ENCODE data around the gene CRYBG2.
A peak's percentile ranks its signal among the peaks of the same experiment; 100 is the strongest.

- TF ChIP-seq CTCF (IDR thresholded peaks at IDR 0.05), result peak; percentile 71 to 84 (median 73)
- TF ChIP-seq POLR2A (IDR thresholded peaks at IDR 0.05), result peak; percentile 44
Observed at GRCh38 chr1:26275580-26276431, 78.1 kb downstream of the CRYBG2 start.

All from right lobe of liver (tissue), 4 donors.